Prostate gland (tissue), 2 donors: ENCODE results near the gene ITGA6. TPM values are rescaled to one million over a fixed set of nuclear protein-coding genes. Genes with fewer than 3 reads are reported as not detected.

Experiments used
- DNase-seq: peaks from one replicate; pipeline ENCODE4 v3.0.0-alpha.2; 2019; ENCODE audit warnings: low spot score
- H3K27ac ChIP-seq, 2 donors: fragments of 200-600 bp; sonication (generic); 2 replicates each; pipeline ENCODE4 v1.5.1; 2017 to 2019
- H3K27me3 ChIP-seq: fragments of 200-600 bp; sonication (generic); replicated peaks from 2 replicates; pipeline ENCODE4 v1.5.1; 2019; ENCODE audit not compliant: insufficient read depth
- H3K36me3 ChIP-seq, 2 donors: fragments of 200-600 bp; sonication (generic); 1 replicate in 1 of 2; 2 replicates in 1 of 2; pipeline versions ENCODE4 v1.5.1 to v1.8.1; 2017 to 2019
- H3K4me1 ChIP-seq: fragments of 200-600 bp; sonication (generic); replicated peaks from 2 replicates; pipeline ENCODE4 v1.5.1; 2019
- H3K4me3 ChIP-seq, 2 donors: fragments of 200-600 bp; sonication (generic); 2 replicates each; pipeline ENCODE4 v1.5.1; 2017 to 2019
- H3K9me3 ChIP-seq: fragments of 200-600 bp; sonication (generic); 2 replicates; pipeline ENCODE4 v1.5.1; 2017
- CTCF ChIP-seq, 4 experiments: fragments of 200-600 bp in 2 of 4; fragments of 450-650 bp in 2 of 4; sonication (generic) in 2 of 4; IDR thresholded peaks; 1 replicate in 3 of 4; 2 replicates in 1 of 4; pipeline ENCODE4 v1.5.1; 2016 to 2019; ENCODE audit warnings: antibody characterized with exemption in 4 of 4, mild to moderate bottlenecking in 2 of 4, moderate library complexity in 2 of 4
- POLR2A ChIP-seq: fragments of 450-650 bp; IDR thresholded peaks from one replicate; pipeline ENCODE4 v1.6.1; 2016; ENCODE audit warnings: antibody characterized with exemption, mild to moderate bottlenecking
- POLR2AphosphoS5 ChIP-seq: sonication (generic); formaldehyde crosslinking; IDR thresholded peaks from one replicate; pipeline ENCODE4 v1.6.1; 2017; ENCODE audit warnings: antibody characterized with exemption
- WGBS: methylation state at CpG from one replicate; pipeline ENCODE4 v1.1.5; 2018; 5-methylcytosine and 5-hydroxymethylcytosine counted together
- intact Hi-C: fragments of 100-400 bp; cut with DNase I; formaldehyde crosslinking; loops from one replicate; pipeline ENCODE4 v1.14.2; 2022
- total RNA-seq, 2 donors: library from RNA; depleted of rRNA; stranded (reverse); fragments of >200 nt; gene quantifications; one replicate each; pipeline ENCODE4 v1.1.0, GENCODE V29; 2016

The ITGA6 gene
- total RNA-seq, 2 donors from 2014 or later = 71.7 to 249 TPM

- TF ChIP-seq POLR2A (no peak), POLR2AphosphoS5 (no peak), CTCF (IDR thresholded peaks at IDR 0.05) (no peak)
- no peaks in the 10 kb centered on the region for H3K9me3 ChIP-seq
- peaks cover 2% of the 10 kb centered on the region for H3K4me1 ChIP-seq
- no peak overlapping the region for H3K4me3 ChIP-seq
- 48% methylated on average over 5 of the region's 5 CpGs for WGBS
- no peak overlapping the region for H3K27ac ChIP-seq
- no peak for DNase-seq
- H3K27me3 ChIP-seq = no peaks in the 10 kb centered on the region
- intact Hi-C loops = no loop called here
- H3K36me3 ChIP-seq = no peaks in the 10 kb centered on the region
Measured at GRCh38 chr2:172434821-172435605, 7.6 kb downstream of the ITGA6 start.

DNA sequence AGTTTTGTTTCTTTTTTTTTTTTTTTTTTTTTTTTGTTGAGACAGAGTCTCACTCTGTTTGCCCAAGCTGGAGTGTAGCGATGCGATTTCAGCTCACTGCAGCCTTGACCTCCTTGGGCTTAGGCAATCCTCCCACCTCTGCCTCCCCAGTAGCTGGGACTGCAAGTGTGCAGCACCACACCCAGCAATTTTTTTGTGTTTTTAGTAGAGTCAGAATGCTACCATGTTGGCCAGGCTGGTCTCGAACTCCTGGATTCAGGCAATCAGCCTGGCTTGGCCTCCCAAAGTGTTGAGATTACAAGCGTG is 8.2 kb downstream of the ITGA6 start:
- Histone ChIP-seq H3K36me3 (no peaks in the 10 kb centered on the region), H3K4me1 (peaks cover 2% of the 10 kb centered on the region), H3K27ac (no peak overlapping the region), H3K27me3 (no peaks in the 10 kb centered on the region), H3K9me3 (no peaks in the 10 kb centered on the region), H3K4me3 (no peak overlapping the region)
- no peak for DNase-seq
- WGBS = 89% methylated on average over 4 of the region's 4 CpGs
- TF ChIP-seq POLR2A (no peak), CTCF (IDR thresholded peaks at IDR 0.05) (no peak), POLR2AphosphoS5 (no peak)
- intact Hi-C loops = no loop called here

DNA sequence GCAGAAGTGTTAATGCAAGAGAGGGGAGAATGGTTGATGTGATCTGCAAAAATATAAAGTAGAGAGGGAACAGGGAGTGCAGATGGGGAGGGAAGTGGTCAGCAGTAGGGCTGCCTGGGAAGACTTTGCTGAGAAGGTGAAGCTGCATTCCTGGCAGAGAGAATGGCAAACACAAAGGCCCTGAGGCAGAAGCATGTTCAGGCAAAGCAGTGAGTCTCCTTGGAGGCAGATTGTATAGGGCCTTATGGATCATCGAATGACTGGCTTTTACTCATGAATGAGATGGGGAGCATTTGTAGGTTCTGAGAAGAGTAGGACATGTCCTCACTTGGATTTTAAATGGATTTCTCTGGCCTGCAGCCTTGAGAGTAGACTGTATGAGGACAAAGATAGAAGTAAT is 9.5 kb downstream of the ITGA6 start:
- Histone ChIP-seq H3K27me3 (no peaks in the 10 kb centered on the region), H3K27ac (no peak overlapping the region), H3K4me1 (peaks cover 2% of the 10 kb centered on the region), H3K9me3 (no peaks in the 10 kb centered on the region), H3K36me3 (no peaks in the 10 kb centered on the region), H3K4me3 (no peak overlapping the region)
- DNase-seq = no peak
- 40% methylated on average over 1 of the region's 1 CpG for WGBS
- TF ChIP-seq POLR2A = no peak
- TF ChIP-seq POLR2AphosphoS5 = no peak
- TF ChIP-seq CTCF (IDR thresholded peaks at IDR 0.05) = no peak
- intact Hi-C loops = no loop called here

DNA sequence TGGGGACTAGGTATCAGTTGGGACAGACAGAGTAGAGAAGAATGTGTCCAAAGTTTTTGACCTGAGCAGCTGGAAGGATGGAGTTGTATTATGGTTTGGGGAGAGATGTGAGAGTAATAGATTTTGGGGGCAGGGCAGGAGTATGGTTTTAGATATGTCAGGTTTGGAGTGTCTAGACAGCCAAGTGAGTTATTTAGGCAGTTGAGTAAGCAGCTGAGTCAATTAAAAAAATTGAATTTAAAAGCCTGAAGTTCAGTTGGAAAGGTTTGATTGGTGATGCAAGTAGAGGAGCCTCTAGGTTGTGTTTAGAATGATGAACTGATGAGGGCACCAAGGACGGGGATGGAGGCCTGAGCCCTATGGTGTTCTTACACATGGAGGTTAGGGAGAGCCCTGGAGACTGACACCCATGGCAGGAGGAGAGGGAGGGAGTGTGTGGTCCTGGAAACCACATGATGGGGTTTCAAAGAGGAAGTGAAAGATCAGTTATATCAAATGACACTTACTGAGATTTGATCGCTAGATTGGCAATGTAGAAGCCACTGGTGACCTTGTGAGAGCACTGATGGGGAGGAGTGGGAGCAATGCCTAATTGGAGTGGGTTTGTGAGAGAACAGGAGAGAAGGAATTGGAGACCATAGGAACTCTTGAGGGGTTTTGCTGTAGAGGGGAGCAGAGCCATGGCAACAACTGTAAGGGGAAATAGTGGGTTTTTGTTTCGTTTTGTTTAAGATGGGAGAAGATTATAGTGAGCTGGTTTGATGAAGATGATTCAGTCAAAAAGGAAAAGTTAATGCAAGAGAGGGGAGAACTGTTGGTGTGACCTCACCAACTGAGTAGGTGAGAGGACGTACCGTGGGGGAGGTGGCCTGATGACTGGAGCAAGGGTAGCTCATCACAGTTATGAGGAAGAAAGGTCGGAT is 10.3 kb downstream of the ITGA6 start:
- WGBS = 85% methylated on average over 6 of the region's 6 CpGs
- Histone ChIP-seq H3K9me3 (no peaks in the 10 kb centered on the region), H3K36me3 (no peaks in the 10 kb centered on the region), H3K4me1 (peaks cover 2% of the 10 kb centered on the region), H3K27ac (no peak overlapping the region), H3K4me3 (no peak overlapping the region), H3K27me3 (no peaks in the 10 kb centered on the region)
- no peak for DNase-seq
- intact Hi-C loops = no loop called here
- TF ChIP-seq POLR2A = no peak
- no peak for TF ChIP-seq CTCF (IDR thresholded peaks at IDR 0.05)
